T-helper 2 cell treated with Interferon-gamma antibody and Interleukin-4, amounts not matched to agents 100 ng/mL and 5 ng/mL, for 36 hours (primary cell): Measurements from ENCODE around the gene TGFBR2. TPM values are rescaled to one million over a fixed set of nuclear protein-coding genes. Genes with fewer than 3 reads are reported as not detected.

Experiments used
- intact Hi-C: fragments of 100-400 bp; cut with micrococcal nuclease; formaldehyde crosslinking; loops from one replicate; pipeline ENCODE4 v1.15.1; 2023
- total RNA-seq: library from RNA; stranded (reverse); gene quantifications from 2 replicates; pipeline ENCODE4 v1.2.3, GENCODE V29; 2022

TGFBR2 gene
- total RNA-seq, 1 donor from 2014 or later: 44.2 TPM

- intact Hi-C loops: loop anchor here (10.0 kb wide), 1 partner anchor 166 kb away; no protein-coding TSS in a partner anchor
Observed at GRCh38 chr3:30600572-30600971, 5.8 kb upstream of the TGFBR2 start.

GRCh38 chr3:30602946-30603345 lies 3.5 kb upstream of the TGFBR2 start:
- intact Hi-C loops: loop anchor here (10.0 kb wide), 1 partner anchor 168 kb away; no protein-coding TSS in a partner anchor

- intact Hi-C loops: loop anchor here (10.0 kb wide), 1 partner anchor 169 kb away; no protein-coding TSS in a partner anchor
Observed at GRCh38 chr3:30604093-30604492, 2.3 kb upstream of the TGFBR2 start.

- intact Hi-C loops: loop anchor here (10.0 kb wide), 1 partner anchor 170 kb away; no protein-coding TSS in a partner anchor
Observed at GRCh38 chr3:30604558-30604957, 1.8 kb upstream of the TGFBR2 start.

GRCh38 chr3:30605005-30605404 lies 1.4 kb upstream of the TGFBR2 start:
- intact Hi-C loops: loop anchor here (10.0 kb wide), 1 partner anchor 170 kb away; no protein-coding TSS in a partner anchor

- intact Hi-C loops: loop anchor here (1.0 to 10.0 kb wide), 4 partner anchors 25 to 251 kb away; no protein-coding TSS in a partner anchor
Observed at GRCh38 chr3:30605706-30606300, 598 bp upstream of the TGFBR2 start.

GRCh38 chr3:30607032-30607833 lies 832 bp downstream of the TGFBR2 start:
- intact Hi-C loops: loop anchor here (2.0 to 10.0 kb wide), 2 partner anchors 172 to 252 kb away; no protein-coding TSS in a partner anchor

- intact Hi-C loops: loop anchor here (1.0 to 10.0 kb wide), 2 partner anchors 9 to 174 kb away; no protein-coding TSS in a partner anchor
Observed at GRCh38 chr3:30608598-30608947, 2.2 kb downstream of the TGFBR2 start.

GRCh38 chr3:30609930-30610701 lies 3.7 kb downstream of the TGFBR2 start:
- intact Hi-C loops: loop anchor here (10.0 kb wide), 2 partner anchors 175 to 925 kb away; partner anchors contain the start of gene STT3B

GRCh38 chr3:30610702-30611368 lies 4.4 kb downstream of the TGFBR2 start:
- intact Hi-C loops: loop anchor here (1.0 to 10.0 kb wide), 3 partner anchors 20 to 924 kb away; partner anchors contain the start of gene STT3B

- intact Hi-C loops: loop anchor here (1.0 to 10.0 kb wide), 4 partner anchors 8 to 923 kb away; partner anchors contain the start of gene STT3B
Observed at GRCh38 chr3:30611613-30612436, 5.4 kb downstream of the TGFBR2 start.

GRCh38 chr3:30612437-30613132 lies 6.2 kb downstream of the TGFBR2 start:
- intact Hi-C loops: loop anchor here (1.0 to 10.0 kb wide), 2 partner anchors 8 to 922 kb away; partner anchors contain the start of gene STT3B

GRCh38 chr3:30613133-30613825 lies 6.9 kb downstream of the TGFBR2 start:
- intact Hi-C loops: loop anchor here (10.0 kb wide), 1 partner anchor 922 kb away; the partner anchor contains the start of gene STT3B

GRCh38 chr3:30614373-30614772 lies 8.0 kb downstream of the TGFBR2 start:
- intact Hi-C loops: loop anchor here (10.0 kb wide), 1 partner anchor 920 kb away; the partner anchor contains the start of gene STT3B

- intact Hi-C loops: loop anchor here (5.0 to 10.0 kb wide), 2 partner anchors 393 to 920 kb away; partner anchors contain the start of gene STT3B
Observed at GRCh38 chr3:30614943-30615342, 8.5 kb downstream of the TGFBR2 start.

GRCh38 chr3:30615615-30616346 lies 9.4 kb downstream of the TGFBR2 start:
- intact Hi-C loops: loop anchor here (2.0 to 10.0 kb wide), 3 partner anchors 15 to 919 kb away; partner anchors contain the start of gene STT3B

- intact Hi-C loops: loop anchor here (1.0 to 10.0 kb wide), 4 partner anchors 8 to 918 kb away; partner anchors contain the start of gene STT3B
Observed at GRCh38 chr3:30616347-30617027, 10.1 kb downstream of the TGFBR2 start.
